ENCODE measurements around the gene UCK2. TPM values are rescaled to one million over a fixed set of nuclear protein-coding genes. Genes with fewer than 3 reads are reported as not detected.
A peak's percentile ranks its signal among the peaks of the same experiment; 100 is the strongest.

UCK2 gene
- polyA plus RNA-seq, 3 donors: 12.4 to 15.4 (median 12.8) TPM

GRCh38 chr1:165900576-165901380 lies 73.4 kb downstream of the UCK2 start:
- WGBS (ENCODE audit: insufficient coverage): 91% methylated on average over 20 of the region's 22 CpGs
- no peak for TF ChIP-seq CTCF (IDR thresholded peaks at IDR 0.05)

DNA sequence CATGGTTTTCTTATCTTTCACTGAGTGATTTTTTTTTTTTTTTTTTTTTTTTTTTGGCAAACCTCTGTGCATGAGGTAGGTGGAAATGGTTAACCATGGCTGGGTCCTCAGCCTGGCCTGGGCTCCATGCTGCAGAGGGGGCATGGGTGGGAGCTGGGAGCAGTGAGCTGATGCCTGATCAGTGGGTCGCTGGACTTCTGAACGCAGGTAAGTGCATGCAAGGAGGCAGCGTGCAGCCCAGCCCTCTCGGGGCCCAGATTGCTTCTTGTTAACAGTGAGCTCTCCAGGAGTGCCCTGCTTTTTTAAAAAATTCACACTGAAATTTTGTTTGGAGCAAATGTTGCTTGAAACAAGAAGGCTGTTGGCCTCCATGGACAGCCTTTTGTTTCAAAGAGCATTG lies 75.2 kb downstream of the UCK2 start:
- H3K27me3 ChIP-seq (ENCODE audit: control insufficient read depth in 2 of 2, insufficient read depth in 2 of 2, low read length in 2 of 2): no peaks in the 10 kb centered on the region
- Mint-ChIP-seq H3K27ac (peak overlapping the region in 1 of 7 donors; percentile 56), H3K4me3 (no peak overlapping the region), H3K9me3 (no peaks in the 10 kb centered on the region), H3K27me3 (ENCODE audit: low read depth in 3 of 3) (no peaks in the 10 kb centered on the region), H3K4me1 (peaks cover 4% of the 10 kb centered on the region), H3K36me3 (peaks cover 65 to 78% of the 10 kb centered on the region in 2 donors)
- intact Hi-C loops (cut with micrococcal nuclease): no loop called here
- no peaks in the 10 kb centered on the region for H3K4me1 ChIP-seq (ENCODE audit: control insufficient read depth in 1 of 2, insufficient read depth in 2 of 2, low read length in 2 of 2)
- no peak overlapping the region for H3K4me2 ChIP-seq (replicated peaks; ENCODE audit: extremely low read depth, low read length, poor library complexity, severe bottlenecking)
- H3K9me3 ChIP-seq (replicated peaks in 1 of 2; ENCODE audit: control insufficient read depth in 1 of 2, insufficient read depth in 1 of 2, low read length in 2 of 2): no peaks in the 10 kb centered on the region
- H4K20me1 ChIP-seq (ENCODE audit: insufficient read depth, low read length): no peaks in the 10 kb centered on the region
- H2AFZ ChIP-seq (ENCODE audit: insufficient read depth, low read depth, low read length, poor library complexity, severe bottlenecking): no peak overlapping the region
- peaks cover 55 to 93% of the 10 kb centered on the region in 2 donors for H3K36me3 ChIP-seq (replicated peaks in 1 of 2; ENCODE audit: control insufficient read depth in 1 of 2, insufficient read depth in 2 of 2, low read length in 2 of 2)
- TF ChIP-seq CTCF (IDR thresholded peaks at IDR 0.05): no peak
- no peak overlapping the region for H3K9ac ChIP-seq (ENCODE audit: insufficient read depth, low read length, poor library complexity, severe bottlenecking)
- DNase-seq: no peak
- H3K27ac ChIP-seq (ENCODE audit: low read depth in 1 of 2, low read length in 2 of 2): no peak overlapping the region
- WGBS (ENCODE audit: insufficient coverage): 94% methylated on average over 4 of the region's 4 CpGs
- H3K79me2 ChIP-seq (ENCODE audit: insufficient read depth, low read length): no peaks in the 10 kb centered on the region
- H3K4me3 ChIP-seq (replicated peaks in 1 of 3; ENCODE audit: low read depth in 2 of 3, low read length in 3 of 3): no peak overlapping the region

More at GRCh38 chr1:165900576-165901380, 73.4 kb downstream of the UCK2 start:
- no peak for DNase-seq
- no peaks in the 10 kb centered on the region for H3K9me3 ChIP-seq (replicated peaks in 1 of 2; ENCODE audit: control insufficient read depth in 1 of 2, insufficient read depth in 1 of 2, low read length in 2 of 2)
- intact Hi-C loops (cut with micrococcal nuclease): no loop called here
- Mint-ChIP-seq H3K4me1 (peaks cover 4% of the 10 kb centered on the region), H3K9me3 (no peaks in the 10 kb centered on the region), H3K4me3 (no peak overlapping the region), H3K36me3 (peaks cover 66 to 75% of the 10 kb centered on the region in 2 donors), H3K27ac (peak overlapping the region in 3 of 7 donors; percentile 44 to 64 (median 48)), H3K27me3 (ENCODE audit: low read depth in 3 of 3) (no peaks in the 10 kb centered on the region)
- H2AFZ ChIP-seq (ENCODE audit: insufficient read depth, low read depth, low read length, poor library complexity, severe bottlenecking): no peak overlapping the region
- no peak overlapping the region for H3K4me2 ChIP-seq (replicated peaks; ENCODE audit: extremely low read depth, low read length, poor library complexity, severe bottlenecking)
- H3K36me3 ChIP-seq (replicated peaks in 1 of 2; ENCODE audit: control insufficient read depth in 1 of 2, insufficient read depth in 2 of 2, low read length in 2 of 2): peaks cover 52 to 93% of the 10 kb centered on the region in 2 donors
- no peaks in the 10 kb centered on the region for H3K4me1 ChIP-seq (ENCODE audit: control insufficient read depth in 1 of 2, insufficient read depth in 2 of 2, low read length in 2 of 2)
- H3K9ac ChIP-seq (ENCODE audit: insufficient read depth, low read length, poor library complexity, severe bottlenecking): no peak overlapping the region
- H3K27ac ChIP-seq (ENCODE audit: low read depth in 1 of 2, low read length in 2 of 2): no peak overlapping the region
- H3K27me3 ChIP-seq (ENCODE audit: control insufficient read depth in 2 of 2, insufficient read depth in 2 of 2, low read length in 2 of 2): no peaks in the 10 kb centered on the region
- no peaks in the 10 kb centered on the region for H4K20me1 ChIP-seq (ENCODE audit: insufficient read depth, low read length)
- H3K4me3 ChIP-seq (replicated peaks in 1 of 3; ENCODE audit: low read depth in 2 of 3, low read length in 3 of 3): no peak overlapping the region
- no peaks in the 10 kb centered on the region for H3K79me2 ChIP-seq (ENCODE audit: insufficient read depth, low read length)

Data from CD14-positive monocyte (primary cell).